GM19035 (cell line): ENCODE results near the gene EMID1.

ENCODE experiments used
- ATAC-seq: cut with Tn5 transposase; IDR thresholded peaks from one replicate; pipeline ENCODE4 v1.9.1; 2021; ENCODE audit not compliant: unreplicated experiment

EMID1 gene

GRCh38 chr22:29288837-29289236 is 83.1 kb downstream of the EMID1 start:
- no peak for ATAC-seq

DNA sequence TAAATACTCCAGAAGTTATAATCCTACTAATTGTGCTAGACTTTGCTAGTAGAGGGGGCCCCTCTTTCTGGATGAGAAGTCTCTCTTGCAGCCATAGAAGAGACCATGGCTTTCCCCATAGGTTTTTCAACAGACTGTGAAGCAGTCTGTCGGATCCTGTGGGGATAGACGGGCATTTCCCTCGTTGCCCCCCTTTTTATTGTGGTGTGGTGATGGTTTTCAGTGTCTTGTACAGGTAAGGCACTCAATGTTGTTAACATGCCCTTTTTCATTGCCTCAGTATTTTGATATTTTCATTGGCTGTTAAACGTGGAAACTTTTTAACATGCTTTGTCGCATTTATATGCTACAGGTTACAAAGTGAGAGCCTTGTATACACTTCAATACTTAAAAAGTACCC is 84.4 kb downstream of the EMID1 start:
- ATAC-seq: no peak

DNA sequence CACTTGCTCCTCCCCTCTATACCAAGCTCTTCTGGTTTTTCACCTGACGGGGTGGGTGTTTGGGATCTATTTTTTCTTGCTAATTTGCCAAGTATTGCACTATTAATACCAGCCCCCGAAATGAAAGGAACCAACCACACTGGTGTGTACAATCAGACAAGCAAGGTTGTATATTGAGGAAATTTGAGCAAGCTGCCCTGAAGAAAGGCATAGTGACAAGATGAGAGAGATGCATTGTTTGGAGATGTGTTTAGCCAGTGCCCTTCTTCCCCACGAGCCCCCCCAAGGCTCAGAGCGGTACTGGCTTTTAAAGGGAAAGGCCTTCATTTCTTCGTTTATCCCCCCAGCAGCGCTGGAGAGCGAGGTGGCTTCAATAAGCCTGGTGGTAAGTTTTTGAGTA is 85.5 kb downstream of the EMID1 start:
- no peak for ATAC-seq

- no peak for ATAC-seq
Observed at GRCh38 chr22:29292379-29292778, 86.7 kb downstream of the EMID1 start.

DNA sequence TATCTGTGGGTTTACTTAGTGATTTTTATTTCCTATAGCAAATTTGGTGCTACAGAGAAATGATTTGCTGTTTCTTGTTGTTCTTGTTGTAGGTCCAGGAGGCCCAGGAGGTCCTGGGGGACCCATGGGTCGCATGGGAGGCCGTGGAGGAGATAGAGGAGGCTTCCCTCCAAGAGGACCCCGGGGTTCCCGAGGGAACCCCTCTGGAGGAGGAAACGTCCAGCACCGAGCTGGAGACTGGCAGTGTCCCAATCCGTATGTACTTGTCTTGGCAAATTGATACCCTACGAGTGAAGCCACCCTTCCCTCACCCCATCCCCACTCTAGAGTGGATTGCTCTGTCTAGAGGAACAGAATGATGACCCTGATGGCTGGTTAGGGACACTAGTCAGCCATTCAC is 92.9 kb downstream of the EMID1 start:
- ATAC-seq: no peak

- ATAC-seq: no peak
Observed at GRCh38 chr22:29299136-29299900, 93.6 kb downstream of the EMID1 start.

- ATAC-seq: no peak
Observed at GRCh38 chr22:29300467-29300806, 94.7 kb downstream of the EMID1 start.

DNA sequence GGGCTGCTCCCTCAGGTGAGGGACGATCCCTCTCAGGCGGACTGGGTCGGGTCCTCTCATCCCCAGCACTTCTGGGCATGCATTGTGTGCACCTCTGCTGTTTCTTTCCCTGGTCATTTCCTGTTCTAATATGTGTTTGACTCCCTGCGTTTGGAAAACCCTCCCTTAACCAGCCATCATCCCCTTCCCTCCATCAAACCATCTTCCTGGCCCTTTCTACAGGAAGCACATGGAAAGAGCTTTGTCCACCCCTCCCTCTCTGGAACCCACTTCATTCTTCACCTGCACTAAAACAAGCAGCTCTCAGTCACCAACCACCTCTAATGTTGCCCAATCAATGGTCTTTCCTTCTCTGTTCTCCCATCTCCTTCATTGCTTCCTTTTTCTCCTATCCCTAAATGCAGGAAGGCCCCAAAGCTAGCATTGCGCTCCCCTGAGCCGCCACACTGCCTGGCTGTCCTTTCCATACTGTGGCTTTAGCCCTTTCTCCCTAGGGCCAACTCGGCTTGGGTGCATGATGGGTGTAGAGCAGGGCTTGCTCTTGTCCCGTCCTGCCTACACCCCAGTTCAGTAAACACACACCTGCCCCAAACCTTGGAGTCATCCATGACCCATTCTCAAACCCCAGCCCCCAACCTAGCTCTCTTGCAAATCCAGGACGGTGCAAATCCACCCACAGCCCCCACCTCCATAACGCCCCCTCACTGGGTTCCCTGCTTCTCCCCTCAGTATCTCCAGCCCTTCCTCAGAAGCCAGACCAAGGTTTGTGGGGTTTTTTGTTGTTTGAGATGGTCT is 95.3 kb downstream of the EMID1 start:
- ATAC-seq: no peak

GRCh38 chr22:29301716-29302401 is 96.2 kb downstream of the EMID1 start:
- no peak for ATAC-seq

DNA sequence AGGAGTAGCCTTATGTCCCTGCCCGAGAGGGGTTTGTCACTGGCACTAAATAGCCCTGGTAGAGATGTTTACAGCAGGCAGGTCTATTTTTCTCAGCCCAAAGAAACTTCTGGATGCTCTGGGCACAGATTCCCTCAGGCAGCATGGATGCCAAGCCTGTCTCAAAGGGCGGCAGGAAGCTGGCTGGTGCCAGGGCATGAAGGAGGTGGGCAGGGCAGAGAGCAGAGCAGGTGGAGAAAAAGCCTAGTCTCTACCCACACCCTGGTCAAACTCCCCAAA is 96.6 kb downstream of the EMID1 start:
- ATAC-seq: no peak

DNA sequence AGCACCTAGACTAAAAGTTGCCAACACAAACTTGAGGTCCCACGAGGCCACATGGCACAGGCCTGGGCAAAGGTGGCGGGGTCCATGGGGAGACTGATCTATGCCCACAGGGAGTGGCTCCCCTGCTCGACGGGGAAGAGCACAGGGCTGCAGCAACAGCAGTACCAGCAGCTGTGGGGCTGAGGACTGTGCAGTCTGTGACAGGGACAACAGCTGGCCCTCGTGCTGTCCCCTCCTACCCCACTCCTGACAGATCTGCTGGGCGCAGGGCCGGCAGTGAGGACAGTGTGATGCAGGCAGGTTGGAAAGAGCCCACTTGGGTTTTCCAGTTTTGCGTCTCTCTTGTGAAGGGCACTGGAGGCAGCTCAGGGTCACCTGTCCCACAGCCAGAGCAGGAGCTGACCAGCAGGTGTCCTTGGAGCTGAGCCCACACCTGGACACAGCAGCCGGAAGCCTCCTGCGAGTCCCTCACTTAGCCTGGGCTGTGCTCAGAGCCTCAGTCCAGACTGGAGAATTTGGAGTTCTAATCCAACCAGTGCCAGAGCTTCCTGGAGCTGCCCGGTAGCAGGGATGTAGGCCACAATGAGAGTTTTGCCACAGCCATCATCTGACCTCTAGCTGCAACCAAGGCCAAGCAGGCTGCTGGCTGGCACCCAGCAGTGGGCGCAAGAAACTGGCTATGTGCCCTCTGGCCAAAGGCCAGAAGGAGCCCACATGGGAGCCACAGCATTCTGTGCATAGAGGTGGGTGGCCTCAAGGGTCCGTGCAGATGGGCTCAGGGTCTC is 97.2 kb downstream of the EMID1 start:
- ATAC-seq: no peak

DNA sequence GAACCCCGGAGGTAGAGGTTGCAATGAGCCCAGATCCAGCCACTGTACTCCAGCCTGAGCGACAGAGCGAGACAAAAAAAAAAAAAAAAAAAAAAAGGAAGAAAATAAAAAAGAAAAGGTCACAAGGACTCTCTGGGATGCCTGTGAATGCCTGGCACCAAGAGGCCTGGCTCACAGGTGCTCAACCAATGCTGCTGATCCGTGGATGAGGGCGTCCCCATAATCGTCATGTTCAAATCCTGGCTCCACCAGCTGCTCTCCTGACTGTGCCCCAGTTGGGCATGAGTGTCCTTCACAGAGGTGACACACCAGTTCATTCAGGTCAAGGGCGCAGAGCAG is 100.1 kb downstream of the EMID1 start:
- ATAC-seq: no peak

DNA sequence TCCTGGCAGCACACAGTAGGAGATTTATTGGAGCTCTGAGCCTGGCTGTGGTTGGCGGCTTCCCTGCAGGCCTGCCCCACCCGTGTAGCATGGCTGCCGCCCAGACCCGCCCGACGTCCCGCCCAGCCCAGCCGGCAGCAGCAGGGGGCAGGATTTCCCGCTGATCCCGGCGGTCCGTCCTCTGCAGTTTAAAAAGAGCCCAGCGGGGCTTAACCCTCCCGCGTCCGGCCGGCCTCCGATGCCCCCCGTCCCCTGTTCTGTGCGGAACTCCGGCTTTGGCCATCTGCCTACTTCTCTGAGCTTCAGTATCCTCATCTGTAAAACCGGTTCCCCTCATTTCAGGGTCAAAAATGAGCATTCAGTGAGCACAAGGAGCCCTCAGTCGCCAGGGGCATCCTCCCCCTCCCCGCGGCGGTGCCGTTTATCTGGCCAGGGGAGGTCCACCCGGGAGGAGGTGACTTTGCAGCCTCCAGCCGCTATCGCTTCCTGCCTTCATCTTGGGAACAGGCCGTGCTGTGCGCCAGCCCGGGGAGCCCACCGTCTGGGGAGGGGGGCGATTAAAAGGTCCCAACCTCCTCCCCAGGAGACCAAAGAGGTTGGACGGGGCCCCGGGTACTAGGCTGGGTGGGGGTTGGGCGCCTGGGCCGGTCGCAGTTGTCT is 100.6 kb downstream of the EMID1 start, which contains the start of gene GAS2L1:
TSS of gene GAS2L1 (plus strand) at position 476 of the 660 bp plus-strand sequence. CDS start 1,456 bp downstream, outside the sequence.
- ATAC-seq: no peak

- no peak for ATAC-seq
Observed at GRCh38 chr22:29306835-29307595, 101.3 kb downstream of the EMID1 start.

GRCh38 chr22:29307596-29308147 is 102.0 kb downstream of the EMID1 start:
- no peak for ATAC-seq

- ATAC-seq: no peak
Observed at GRCh38 chr22:29308148-29308790, 102.6 kb downstream of the EMID1 start.

DNA sequence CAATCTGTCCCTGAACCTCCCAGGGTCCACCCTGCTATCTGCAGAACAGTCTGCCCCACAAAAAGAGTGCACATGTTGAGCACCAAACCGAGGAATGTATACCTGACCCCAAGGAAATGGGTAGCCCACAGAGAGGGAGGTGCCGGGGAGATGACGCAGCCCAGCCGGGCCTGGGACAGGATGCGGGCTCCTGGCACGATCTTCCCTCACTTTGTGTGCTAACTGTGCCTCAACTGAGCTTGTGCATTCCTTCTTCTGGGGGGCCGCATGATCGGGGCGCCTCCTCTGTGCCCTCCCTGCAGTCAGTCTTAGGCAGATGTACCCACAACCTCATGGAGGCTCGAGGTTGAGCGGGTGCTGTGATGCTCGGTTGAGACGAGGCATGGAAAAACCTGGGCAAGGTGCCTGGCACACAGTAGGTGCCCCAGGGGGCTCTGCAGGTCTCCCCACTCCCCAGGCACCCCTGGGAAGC is 103.1 kb downstream of the EMID1 start:
- no peak for ATAC-seq
